Head of caudate nucleus (tissue), 42 donors: ENCODE results near the gene EVI2B.
"Not testable (repeated sequence)": the region's sequence is repeated elsewhere in the genome, so short reads cannot be mapped to it uniquely, and the experiment has no call there.

Experiments
- DNase-seq, 42 donors: peaks; one replicate each; pipeline versions ENCODE4 v3.0.0 to v3.0.0-alpha.2; 2020 to 2021; ENCODE audit warnings: mixed read lengths in 7 of 42
- intact Hi-C: fragments of 100-400 bp; cut with DNase I; formaldehyde crosslinking; loops from one replicate; pipeline ENCODE4 v1.15.0; 2022

The EVI2B gene

GRCh38 chr17:31279401-31279800 is 34.5 kb downstream of the EVI2B start:
- intact Hi-C loops: no loop called here
- no peak for DNase-seq

DNA sequence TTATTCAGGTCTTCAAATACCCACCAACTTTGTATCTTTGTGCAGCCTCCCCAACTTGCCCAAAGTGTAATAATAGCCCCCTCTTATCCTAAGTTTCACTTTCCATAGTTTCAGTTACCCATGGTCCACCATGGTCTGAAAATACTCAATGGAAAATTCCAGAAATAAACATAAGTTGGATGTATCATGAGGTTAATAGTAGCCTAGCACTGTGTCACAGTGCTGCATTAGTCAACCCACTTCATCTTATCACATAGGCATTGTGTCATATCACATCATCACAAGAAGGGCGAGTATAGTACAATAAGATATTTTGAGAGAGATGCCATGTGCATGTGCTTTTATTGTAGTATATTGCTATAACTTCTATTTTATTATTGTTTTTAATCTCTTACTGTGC is 38.7 kb downstream of the EVI2B start:
- intact Hi-C loops: no loop called here
- no peak for DNase-seq

DNA sequence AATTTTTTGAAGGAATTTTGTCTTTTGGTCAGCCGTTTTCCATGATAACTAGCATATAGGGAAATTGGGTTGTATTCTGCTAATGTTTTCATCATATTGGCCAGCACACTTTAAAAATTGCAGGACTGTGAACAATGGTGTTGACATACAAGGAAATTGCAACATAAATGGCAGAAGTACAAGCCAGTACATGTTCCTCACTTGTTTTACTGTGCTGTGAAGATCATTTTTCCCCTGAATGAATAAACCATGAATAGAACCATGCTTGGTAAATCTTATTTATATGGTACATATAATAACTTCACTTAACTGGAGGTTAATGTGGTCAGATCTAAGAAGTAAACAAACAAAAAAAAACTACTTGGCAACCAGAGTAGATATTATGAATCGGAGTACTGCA is 39.6 kb downstream of the EVI2B start:
- DNase-seq: no peak
- intact Hi-C loops: no loop called here

GRCh38 chr17:31273516-31273915 is 40.3 kb downstream of the EVI2B start:
- no peak for DNase-seq

DNA sequence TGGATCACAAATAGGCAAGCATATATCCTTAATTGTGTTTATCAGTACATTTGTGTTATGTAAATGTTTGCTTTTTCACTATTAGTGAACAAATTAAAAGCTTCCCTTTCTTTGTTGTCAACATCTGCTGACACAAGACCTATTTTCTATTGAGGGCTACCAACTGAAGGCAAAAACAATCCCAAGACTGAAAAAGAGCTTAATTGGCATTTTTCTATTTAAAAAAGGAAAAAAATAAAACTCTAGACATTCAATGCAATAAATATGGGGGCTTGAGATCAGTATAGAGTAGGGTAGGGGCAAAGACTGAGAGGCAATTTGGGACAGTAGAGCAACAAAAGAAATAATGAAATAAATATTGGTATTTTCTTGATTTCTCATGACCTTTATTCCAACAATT is 41.1 kb downstream of the EVI2B start:
- intact Hi-C loops: no loop called here

More at GRCh38 chr17:31273516-31273915, 40.3 kb downstream of the EVI2B start:
- intact Hi-C loops: no loop called here

DNA sequence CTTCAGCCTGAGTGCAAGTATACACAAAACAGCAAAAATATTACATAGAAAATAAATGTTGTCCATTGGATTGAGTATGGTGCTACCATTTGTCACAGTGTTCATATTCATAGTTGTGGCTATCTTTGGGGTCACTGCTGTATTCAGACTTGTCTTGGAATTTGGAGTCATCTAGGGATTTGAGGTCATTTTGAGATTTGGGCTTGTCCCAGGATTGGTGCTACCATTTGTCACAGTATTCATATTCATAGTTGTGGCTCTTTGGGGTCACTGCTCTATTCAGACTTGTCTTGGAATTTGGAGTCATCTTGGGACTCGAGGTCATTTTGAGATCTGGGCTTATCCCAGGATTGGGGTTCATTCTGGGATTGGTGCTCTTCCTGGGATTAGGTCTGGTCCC is 41.6 kb downstream of the EVI2B start:
- intact Hi-C loops: no loop called here

More for the DNA sequence above, 41.1 kb downstream of the EVI2B start:
- DNase-seq: no peak

DNA sequence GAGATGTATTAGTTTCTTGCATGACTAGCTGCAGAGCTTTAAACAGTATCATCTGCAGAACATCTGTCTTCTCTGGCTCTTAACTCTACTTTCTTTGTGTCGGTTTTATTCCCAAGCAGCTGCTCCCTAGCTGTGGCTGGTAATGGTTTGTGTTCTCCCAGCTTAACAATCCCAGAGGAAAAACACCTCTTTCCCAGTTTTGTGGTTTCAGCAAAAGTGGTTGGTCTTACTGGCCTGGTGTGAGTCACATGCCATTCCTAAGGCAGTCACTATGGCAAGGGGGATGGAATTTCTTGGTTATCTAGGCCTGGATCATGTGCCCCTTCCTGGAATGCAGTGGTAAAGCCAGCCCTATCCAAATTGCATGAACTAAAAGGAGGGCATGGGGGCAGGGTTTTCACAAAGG is 44.3 kb downstream of the EVI2B start:
- intact Hi-C loops: no loop called here
- DNase-seq: no peak

More for the DNA sequence above, 41.6 kb downstream of the EVI2B start:
- no peak for DNase-seq

DNA sequence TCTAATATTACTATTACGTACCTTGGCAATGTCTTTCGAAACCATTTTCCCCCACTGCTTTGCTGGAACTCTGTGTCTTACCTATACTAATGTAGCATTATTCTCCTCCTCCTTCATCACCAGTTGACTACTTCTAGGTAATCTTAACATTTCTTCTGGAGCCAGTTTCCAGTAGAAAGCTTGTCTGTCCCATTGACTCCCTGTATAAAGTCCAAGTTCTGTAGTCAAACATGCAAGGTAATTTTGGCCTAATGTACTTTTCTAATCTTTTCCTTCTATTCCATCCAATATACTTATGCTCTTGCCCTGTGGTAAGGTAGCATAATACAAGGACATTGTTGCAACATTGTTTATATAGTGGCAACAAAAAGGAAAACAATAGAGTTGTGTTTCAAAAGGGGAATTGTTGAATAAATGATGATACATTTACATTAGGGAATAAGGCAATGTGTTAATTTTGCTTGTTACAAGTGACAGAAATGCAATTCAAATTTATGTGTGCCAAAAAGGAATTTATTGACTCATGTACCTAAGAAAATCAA is 44.7 kb downstream of the EVI2B start:
- intact Hi-C loops: no loop called here

DNA sequence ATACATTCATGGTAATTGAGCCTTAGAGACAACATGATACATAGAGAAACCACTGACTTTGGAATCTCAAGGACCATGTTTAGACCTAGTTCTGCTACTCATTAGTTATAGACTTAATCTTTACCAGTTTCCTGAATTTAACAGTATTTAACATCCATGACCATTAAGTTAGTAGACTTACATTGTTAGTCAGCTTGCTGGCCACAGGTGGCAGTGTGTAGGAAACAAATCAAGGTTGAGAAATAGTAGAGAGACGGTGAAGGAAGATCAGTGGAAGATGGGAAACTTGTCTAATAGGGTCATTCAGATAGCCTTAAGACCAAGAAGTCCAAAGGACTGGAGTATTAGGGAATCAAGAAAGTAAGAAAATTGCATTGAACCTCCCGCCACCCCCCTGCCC is 47.8 kb downstream of the EVI2B start:
- no peak for DNase-seq
- intact Hi-C loops: no loop called here

More for the DNA sequence above, 44.7 kb downstream of the EVI2B start:
- no peak for DNase-seq

DNA sequence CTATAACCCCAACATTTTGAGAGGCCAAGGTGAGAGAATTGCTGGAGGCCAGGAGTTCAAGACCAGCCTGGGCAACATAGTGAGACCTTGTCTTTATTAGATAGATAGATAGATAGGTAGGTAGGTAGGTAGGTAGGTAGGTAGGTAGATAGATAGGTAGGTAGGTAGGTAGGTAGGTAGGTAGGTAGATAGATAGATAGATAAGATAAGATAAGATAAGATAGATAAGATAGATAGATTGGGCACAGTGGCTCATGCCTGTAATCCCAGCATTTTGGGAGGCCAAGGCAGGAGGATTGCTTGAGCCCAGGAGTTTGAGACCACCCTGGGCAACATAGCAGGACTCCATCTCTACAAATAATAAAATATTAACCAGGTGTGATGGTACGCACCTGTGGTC is 50.9 kb downstream of the EVI2B start:
- intact Hi-C loops, DNase-seq: not testable (repeated sequence)

- intact Hi-C loops: no loop called here
- no peak for DNase-seq
Observed at GRCh38 chr17:31261601-31262000, 52.3 kb downstream of the EVI2B start.

DNA sequence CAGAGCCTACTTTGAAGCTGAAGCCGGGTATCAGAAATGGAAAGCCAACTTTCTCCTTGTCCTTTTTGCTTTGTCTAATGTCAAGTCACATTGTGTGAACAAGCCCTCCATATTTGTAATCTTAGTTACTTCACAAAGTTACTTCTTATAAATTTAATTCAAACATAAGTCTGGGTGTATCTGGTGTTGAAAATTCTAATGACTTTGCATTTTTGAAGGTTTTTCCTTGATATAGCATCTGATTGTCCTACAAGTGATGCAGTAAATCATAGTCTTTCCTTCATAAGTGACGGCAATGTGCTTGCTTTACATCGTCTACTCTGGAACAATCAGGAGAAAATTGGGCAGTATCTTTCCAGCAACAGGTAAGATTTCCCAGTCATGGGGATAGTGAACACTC is 53.7 kb downstream of the EVI2B start:
- intact Hi-C loops: no loop called here
- DNase-seq: no peak

DNA sequence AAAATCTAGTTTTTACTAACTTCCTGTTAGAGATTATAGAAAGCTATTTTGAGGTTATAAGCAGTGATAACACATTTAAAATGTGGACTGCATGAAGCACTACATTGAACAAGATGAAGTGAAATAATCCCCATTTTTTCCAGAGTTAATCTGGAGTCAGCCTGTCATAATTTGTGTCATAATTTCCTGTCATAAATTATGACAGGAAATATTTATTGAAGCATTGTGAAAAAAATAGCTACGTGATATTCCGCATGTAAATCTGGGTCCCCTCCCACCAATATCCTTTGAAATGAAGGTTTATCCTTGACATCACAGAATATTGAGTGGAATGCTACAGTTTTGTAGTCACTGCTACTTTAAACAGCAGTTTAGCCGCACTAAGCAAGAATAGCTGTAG is 56.9 kb downstream of the EVI2B start:
- DNase-seq: no peak
- intact Hi-C loops: no loop called here

GRCh38 chr17:31254654-31255053 is 59.2 kb downstream of the EVI2B start:
- DNase-seq: no peak
- intact Hi-C loops: no loop called here
